ENCODE data around the gene CMIP. TPM values are rescaled to one million over a fixed set of nuclear protein-coding genes. Genes with fewer than 3 reads are reported as not detected.

The CMIP gene
- total and polyA plus RNA-seq, 7 donors, result 1.4 to 8.9 (median 4.1) TPM

DNA sequence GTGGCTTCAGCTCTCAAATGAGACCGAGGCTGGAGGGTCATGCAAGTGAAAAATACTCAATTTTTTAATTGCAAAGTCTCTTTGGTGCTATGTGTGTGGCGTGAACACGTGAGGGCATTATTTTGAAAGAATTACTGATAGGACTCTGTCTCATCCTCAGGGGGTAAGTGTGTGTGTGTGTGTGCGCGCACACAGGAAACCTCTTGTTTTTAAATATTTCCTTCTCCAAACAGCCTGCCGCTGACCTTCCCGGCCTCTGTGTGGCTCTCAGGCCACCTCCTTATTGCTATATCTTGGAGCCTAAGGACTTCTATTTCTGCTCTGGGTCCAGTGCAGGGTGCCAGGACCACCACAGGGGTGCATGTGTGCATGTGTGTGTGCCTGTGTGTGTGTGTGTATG lies 99.7 kb downstream of the CMIP start:
- TF ChIP-seq, protein P1, sequence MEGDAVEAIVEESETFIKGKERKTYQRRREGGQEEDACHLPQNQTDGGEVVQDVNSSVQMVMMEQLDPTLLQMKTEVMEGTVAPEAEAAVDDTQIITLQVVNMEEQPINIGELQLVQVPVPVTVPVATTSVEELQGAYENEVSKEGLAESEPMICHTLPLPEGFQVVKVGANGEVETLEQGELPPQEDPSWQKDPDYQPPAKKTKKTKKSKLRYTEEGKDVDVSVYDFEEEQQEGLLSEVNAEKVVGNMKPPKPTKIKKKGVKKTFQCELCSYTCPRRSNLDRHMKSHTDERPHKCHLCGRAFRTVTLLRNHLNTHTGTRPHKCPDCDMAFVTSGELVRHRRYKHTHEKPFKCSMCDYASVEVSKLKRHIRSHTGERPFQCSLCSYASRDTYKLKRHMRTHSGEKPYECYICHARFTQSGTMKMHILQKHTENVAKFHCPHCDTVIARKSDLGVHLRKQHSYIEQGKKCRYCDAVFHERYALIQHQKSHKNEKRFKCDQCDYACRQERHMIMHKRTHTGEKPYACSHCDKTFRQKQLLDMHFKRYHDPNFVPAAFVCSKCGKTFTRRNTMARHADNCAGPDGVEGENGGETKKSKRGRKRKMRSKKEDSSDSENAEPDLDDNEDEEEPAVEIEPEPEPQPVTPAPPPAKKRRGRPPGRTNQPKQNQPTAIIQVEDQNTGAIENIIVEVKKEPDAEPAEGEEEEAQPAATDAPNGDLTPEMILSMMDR (IDR thresholded peaks at IDR 0.05), result no peak
- Histone ChIP-seq H3K27ac (no peak overlapping the region), H3K36me3 (ENCODE audit: insufficient read depth in 1 of 2, low read depth in 1 of 2) (no peaks in the 10 kb centered on the region), H3K27me3 (ENCODE audit: insufficient read depth in 3 of 3, low read length in 2 of 3) (peaks cover 0 to 3% (median 0%) of the 10 kb centered on the region in 3 donors), H3K4me3 (no peak overlapping the region), H3K4me1 (no peaks in the 10 kb centered on the region), H3K9me3 (no peaks in the 10 kb centered on the region)
- ATAC-seq (no peak), DNase-seq (no peak)
- intact Hi-C loops (cut with DNase I), result no loop called here
- 77 to 79% (median 78%) methylated on average over 7 of the region's 7 CpGs for WGBS, 3 donors

DNA sequence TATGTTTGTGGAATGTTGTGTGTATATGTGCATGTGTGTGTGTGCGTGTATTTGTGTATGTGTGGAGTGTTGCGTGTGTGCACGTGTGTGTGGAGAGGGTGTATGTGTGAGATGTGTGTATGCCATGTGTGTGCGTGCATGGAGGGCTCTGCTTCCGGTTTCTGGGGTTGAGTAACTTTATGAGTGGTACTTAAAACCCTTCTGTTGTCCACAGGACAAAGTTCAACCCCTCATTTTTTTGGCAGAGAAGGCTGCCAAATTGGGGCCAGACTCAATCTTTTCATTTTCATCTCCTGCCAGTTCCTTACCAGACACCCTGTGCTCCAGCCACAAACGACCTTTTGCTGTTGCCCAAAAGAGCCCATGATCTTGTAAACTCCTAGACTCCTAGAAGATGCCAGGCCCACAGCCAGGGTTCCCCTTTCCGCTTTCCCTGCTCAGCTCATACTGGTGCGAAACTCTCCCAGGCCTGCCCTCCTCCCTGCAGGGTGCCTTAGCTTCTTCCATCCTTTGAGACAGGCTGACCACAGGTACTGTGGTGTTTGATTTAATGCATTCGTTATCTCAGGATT lies 100.2 kb downstream of the CMIP start:
- H3K27me3 ChIP-seq (ENCODE audit: insufficient read depth in 3 of 3, low read length in 2 of 3), result peaks cover 0 to 3% (median 0%) of the 10 kb centered on the region in 3 donors
- H3K9me3 ChIP-seq, result no peaks in the 10 kb centered on the region
- TF ChIP-seq, protein P1 (IDR thresholded peaks at IDR 0.05), result no peak
- 82 to 90% (median 85%) methylated on average over 9 of the region's 9 CpGs for WGBS, 3 donors
- no peak overlapping the region for H3K27ac ChIP-seq
- no peak for DNase-seq
- H3K4me1 ChIP-seq, result no peaks in the 10 kb centered on the region
- no peak overlapping the region for H3K4me3 ChIP-seq
- no peak for ATAC-seq
- intact Hi-C loops (cut with DNase I), result no loop called here
- H3K36me3 ChIP-seq (ENCODE audit: insufficient read depth in 1 of 2, low read depth in 1 of 2), result no peaks in the 10 kb centered on the region

DNA sequence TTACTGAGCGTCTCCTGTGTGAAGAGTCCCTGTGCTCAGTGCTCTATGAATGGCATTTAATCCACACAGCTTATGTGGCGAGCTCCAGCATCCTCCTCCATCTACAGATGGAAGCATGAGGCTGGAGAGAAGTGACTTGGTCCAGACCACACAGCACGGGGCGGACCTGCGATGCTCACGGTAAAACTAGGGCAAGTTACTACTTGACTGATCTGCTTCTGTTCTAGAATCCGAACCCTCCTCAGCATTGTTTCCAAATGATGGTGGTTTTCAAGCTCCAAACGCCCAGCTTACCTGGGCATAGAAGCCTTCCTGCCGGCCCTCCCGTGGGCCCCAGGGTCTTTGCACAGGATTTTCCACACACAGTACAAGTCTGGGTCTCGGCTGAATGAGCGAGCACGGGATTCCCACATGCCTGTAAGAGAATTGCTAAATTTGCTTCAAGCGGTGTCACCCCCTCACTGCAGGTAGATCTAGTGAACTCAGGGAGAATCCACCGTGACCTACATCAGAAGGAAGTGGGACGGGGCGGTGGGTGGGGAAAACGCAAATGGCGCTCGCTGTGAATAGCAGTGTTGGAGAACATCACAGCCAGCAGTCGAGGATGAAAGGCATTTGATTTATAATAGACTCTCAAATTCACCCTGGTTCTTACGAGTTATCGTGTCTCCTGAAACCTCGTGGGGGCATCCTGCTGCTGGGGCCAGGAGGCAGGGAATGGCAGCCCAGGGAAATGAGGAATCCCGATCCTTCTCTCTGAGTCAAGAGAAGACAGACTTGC lies 101.1 kb downstream of the CMIP start:
- DNase-seq, result no peak
- no peak overlapping the region for H3K27ac ChIP-seq
- 90 to 93% (median 93%) methylated on average over 25 of the region's 25 CpGs for WGBS, 3 donors
- TF ChIP-seq, protein P1 (IDR thresholded peaks at IDR 0.05), result no peak
- no peak for ATAC-seq
- H3K4me1 ChIP-seq, result no peaks in the 10 kb centered on the region
- peaks cover 0 to 3% (median 0%) of the 10 kb centered on the region in 3 donors for H3K27me3 ChIP-seq (ENCODE audit: insufficient read depth in 3 of 3, low read length in 2 of 3)
- H3K4me3 ChIP-seq, result no peak overlapping the region
- intact Hi-C loops (cut with DNase I), result no loop called here
- H3K36me3 ChIP-seq (ENCODE audit: insufficient read depth in 1 of 2, low read depth in 1 of 2), result no peaks in the 10 kb centered on the region
- H3K9me3 ChIP-seq, result no peaks in the 10 kb centered on the region

DNA sequence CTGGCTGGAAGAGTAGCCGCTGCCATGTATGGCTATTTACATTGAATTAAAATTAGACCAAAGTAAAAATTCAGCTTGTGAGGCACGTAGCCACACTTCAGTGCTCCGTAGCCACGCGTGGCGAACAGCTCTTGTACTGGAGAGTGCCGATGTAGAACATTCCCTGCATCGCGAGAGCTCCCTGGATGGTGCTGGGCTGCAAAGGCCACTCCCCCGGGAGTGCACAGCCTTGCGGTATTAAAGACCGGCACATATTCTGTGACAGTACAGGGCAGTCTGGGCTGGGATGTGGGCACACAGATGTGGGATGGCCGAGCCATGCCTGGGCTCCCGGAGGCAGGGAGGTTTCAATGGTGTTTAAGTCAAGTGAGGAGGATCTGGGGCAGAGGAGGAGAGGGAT lies 102.2 kb downstream of the CMIP start:
- Histone ChIP-seq H3K4me1 (no peaks in the 10 kb centered on the region), H3K27ac (no peak overlapping the region), H3K4me3 (no peak overlapping the region), H3K36me3 (ENCODE audit: insufficient read depth in 1 of 2, low read depth in 1 of 2) (no peaks in the 10 kb centered on the region), H3K9me3 (no peaks in the 10 kb centered on the region), H3K27me3 (ENCODE audit: insufficient read depth in 3 of 3, low read length in 2 of 3) (peaks cover 0 to 3% (median 0%) of the 10 kb centered on the region in 3 donors)
- WGBS, 3 donors, result 88 to 92% (median 89%) methylated on average over 14 of the region's 14 CpGs
- DNase-seq, result no peak
- TF ChIP-seq, protein P1 (IDR thresholded peaks at IDR 0.05), result no peak
- intact Hi-C loops (cut with DNase I), result no loop called here
- ATAC-seq, result no peak
